Thymus (tissue), 14 donors: Measurements from ENCODE around the gene CNKSR3. TPM values are rescaled to one million over a fixed set of nuclear protein-coding genes. Genes with fewer than 3 reads are reported as not detected.

Experiments
- DNase-seq, 9 donors: peaks; one replicate each; pipeline ENCODE4 v3.0.0-alpha.2; 2013; ENCODE audit warnings: low spot score in 9 of 9, low read depth in 6 of 9, missing footprints in 1 of 9
- H3K27ac ChIP-seq, 2 donors: one replicate each; pipeline ENCODE4 v1.5.1; 2013; ENCODE audit warnings: control low read depth in 1 of 2, low read depth in 1 of 2, low read length in 1 of 2, mild to moderate bottlenecking in 1 of 2, moderate library complexity in 1 of 2
- H3K27me3 ChIP-seq, 2 donors: one replicate each; pipeline ENCODE4 v1.5.1; 2013; ENCODE audit warnings: low read length in 1 of 2; ENCODE audit not compliant: control insufficient read depth in 2 of 2, insufficient read depth in 1 of 2
- H3K36me3 ChIP-seq, 2 donors: one replicate each; pipeline ENCODE4 v1.5.1; 2013; ENCODE audit warnings: low read length in 1 of 2, mild to moderate bottlenecking in 1 of 2, moderate library complexity in 1 of 2; ENCODE audit not compliant: control insufficient read depth in 2 of 2, insufficient read depth in 2 of 2
- H3K4me1 ChIP-seq, 2 donors: one replicate each; pipeline ENCODE4 v1.5.1; 2013; ENCODE audit warnings: low read length in 2 of 2; ENCODE audit not compliant: control insufficient read depth in 2 of 2, insufficient read depth in 2 of 2
- H3K4me3 ChIP-seq, 2 donors: one replicate each; pipeline ENCODE4 v1.5.1; 2013; ENCODE audit warnings: low read length in 2 of 2, control low read depth in 1 of 2, mild to moderate bottlenecking in 1 of 2
- H3K9me3 ChIP-seq, 2 donors: one replicate each; pipeline ENCODE4 v1.5.1; 2013; ENCODE audit warnings: low read length in 1 of 2, mild to moderate bottlenecking in 1 of 2; ENCODE audit not compliant: control insufficient read depth in 2 of 2, insufficient read depth in 1 of 2
- WGBS: extraction: QIAGEN DNeasy Blood & Tissue Kit; methylation state at CpG from one replicate; pipeline ENCODE4 v1.1.7; 2013; 5-methylcytosine and 5-hydroxymethylcytosine counted together
- long read RNA-seq, 10 donors: transcript quantifications; one replicate each; lab custom pipeline, GENCODE V29; 2026
- polyA plus RNA-seq: library from polyadenylated mRNA; stranded (reverse); fragments of 200-250 nt; gene quantifications from one replicate; pipeline ENCODE4 v1.2.3, GENCODE V29; 2013
- total RNA-seq: library from RNA; stranded (reverse); fragments of 120-200 nt; gene quantifications from one replicate; pipeline ENCODE4 v1.2.4, GENCODE V29; 2013
- donor health status: healthy.

The CNKSR3 gene
- total RNA-seq (5.4 TPM), polyA plus RNA-seq (8.2 TPM)
- long read RNA-seq, donor 1 = 0 reads
- long read RNA-seq, donor 2 = 0 reads
- long read RNA-seq, donor 3 = 0 reads
- long read RNA-seq, donor 4 = 0 reads
- long read RNA-seq, donor 5, full-length matches to known transcripts = 4 of 4 reads
- long read RNA-seq, donor 5, partial matches to known transcripts = 0 of 4 reads
- long read RNA-seq, donor 5, other reads (novel, unspliced or antisense) = 0 of 4 reads
- long read RNA-seq, donor 6 = 0 reads
- long read RNA-seq, donor 7, full-length matches to known transcripts = 1 of 1 reads
- long read RNA-seq, donor 7, partial matches to known transcripts = 0 of 1 reads
- long read RNA-seq, donor 7, other reads (novel, unspliced or antisense) = 0 of 1 reads
- long read RNA-seq, donor 8 = 0 reads
- long read RNA-seq, donor 9 = 0 reads
- long read RNA-seq, donor 10, full-length matches to known transcripts = 1 of 1 reads
- long read RNA-seq, donor 10, partial matches to known transcripts = 0 of 1 reads
- long read RNA-seq, donor 10, other reads (novel, unspliced or antisense) = 0 of 1 reads

- peaks cover 14 to 32% of the 10 kb centered on the region in 2 donors for H3K27me3 ChIP-seq
- no peaks in the 10 kb centered on the region for H3K36me3 ChIP-seq
- H3K4me1 ChIP-seq = peaks cover 4 to 8% of the 10 kb centered on the region in 2 donors
- peak in 7 of 9 donors; percentile 9 to 70 (median 48) for DNase-seq
- peaks cover 0 to 3% of the 10 kb centered on the region in 2 donors for H3K9me3 ChIP-seq
- WGBS = under 1% methylated on average over 86 of the region's 86 CpGs
- H3K4me3 ChIP-seq = peak within 1 kb of the TSS; percentile 48 to 62
- peak within 1 kb of the TSS; percentile 14 to 69 for H3K27ac ChIP-seq
Measured at GRCh38 chr6:154510144-154510905, at the start of gene CNKSR3. Gene CNKSR3, minus strand, starts transcription at chr6:154510685. Its CDS starts 571 bp downstream, at chr6:154510114.

- DNase-seq = no peak
- Histone ChIP-seq H3K9me3 (no peaks in the 10 kb centered on the region), H3K27me3 (no peaks in the 10 kb centered on the region), H3K4me3 (no peak overlapping the region), H3K27ac (no peak overlapping the region), H3K36me3 (no peaks in the 10 kb centered on the region), H3K4me1 (no peaks in the 10 kb centered on the region)
- WGBS = 80% methylated on average over 5 of the region's 5 CpGs
Measured at GRCh38 chr6:154558984-154559383, 48.5 kb upstream of the CNKSR3 start.

GRCh38 chr6:154558513-154558912 lies 48.0 kb upstream of the CNKSR3 start:
- no peak overlapping the region for H3K27ac ChIP-seq
- 98% methylated on average over 6 of the region's 6 CpGs for WGBS
- H3K4me1 ChIP-seq = no peaks in the 10 kb centered on the region
- DNase-seq = no peak
- no peaks in the 10 kb centered on the region for H3K36me3 ChIP-seq
- H3K9me3 ChIP-seq = no peaks in the 10 kb centered on the region
- no peak overlapping the region for H3K4me3 ChIP-seq
- no peaks in the 10 kb centered on the region for H3K27me3 ChIP-seq

GRCh38 chr6:154555073-154555677 lies 44.7 kb upstream of the CNKSR3 start:
- no peaks in the 10 kb centered on the region for H3K36me3 ChIP-seq
- no peaks in the 10 kb centered on the region for H3K4me1 ChIP-seq
- H3K27ac ChIP-seq = no peak overlapping the region
- WGBS = 97% methylated on average over 7 of the region's 7 CpGs
- no peaks in the 10 kb centered on the region for H3K9me3 ChIP-seq
- no peak for DNase-seq
- no peak overlapping the region for H3K4me3 ChIP-seq
- no peaks in the 10 kb centered on the region for H3K27me3 ChIP-seq

- H3K27ac ChIP-seq = no peak overlapping the region
- no peak overlapping the region for H3K4me3 ChIP-seq
- no peaks in the 10 kb centered on the region for H3K4me1 ChIP-seq
- 96% methylated on average over 6 of the region's 6 CpGs for WGBS
- H3K9me3 ChIP-seq = no peaks in the 10 kb centered on the region
- H3K36me3 ChIP-seq = no peaks in the 10 kb centered on the region
- H3K27me3 ChIP-seq = no peaks in the 10 kb centered on the region
- no peak for DNase-seq
Measured at GRCh38 chr6:154554491-154554890, 44.0 kb upstream of the CNKSR3 start.

GRCh38 chr6:154550779-154551178 lies 40.3 kb upstream of the CNKSR3 start:
- Histone ChIP-seq H3K27me3 (no peaks in the 10 kb centered on the region), H3K4me3 (no peak overlapping the region), H3K9me3 (no peaks in the 10 kb centered on the region), H3K27ac (no peak overlapping the region), H3K4me1 (no peaks in the 10 kb centered on the region), H3K36me3 (no peaks in the 10 kb centered on the region)
- DNase-seq = no peak

GRCh38 chr6:154549179-154549578 lies 38.7 kb upstream of the CNKSR3 start:
- 95% methylated on average over 6 of the region's 6 CpGs for WGBS
- Histone ChIP-seq H3K36me3 (no peaks in the 10 kb centered on the region), H3K27me3 (no peaks in the 10 kb centered on the region), H3K4me1 (no peaks in the 10 kb centered on the region), H3K27ac (no peak overlapping the region), H3K4me3 (no peak overlapping the region), H3K9me3 (no peaks in the 10 kb centered on the region)
- no peak for DNase-seq

- 92% methylated on average over 8 of the region's 8 CpGs for WGBS
- H3K4me1 ChIP-seq = no peaks in the 10 kb centered on the region
- DNase-seq = peak in 1 of 9 donors; percentile 10
- H3K36me3 ChIP-seq = no peaks in the 10 kb centered on the region
- H3K4me3 ChIP-seq = no peak overlapping the region
- H3K9me3 ChIP-seq = no peaks in the 10 kb centered on the region
- no peak overlapping the region for H3K27ac ChIP-seq
- H3K27me3 ChIP-seq = no peaks in the 10 kb centered on the region
Measured at GRCh38 chr6:154548130-154548830, 37.8 kb upstream of the CNKSR3 start.
